GM23248 (cell line): Measurements from ENCODE around the gene TMEM255B.

Experiments
- EZH2 ChIP-seq: fragments of 200-600 bp; sonication (generic); IDR thresholded peaks from 2 replicates; pipeline ENCODE4 v1.6.1; 2018; ENCODE audit warnings: antibody characterized with exemption, mild to moderate bottlenecking; ENCODE audit not compliant: insufficient read depth, poor library complexity, severe bottlenecking
- EZH2phosphoT487 ChIP-seq: fragments of 200-600 bp; sonication (generic); IDR thresholded peaks from 2 replicates; pipeline ENCODE4 v1.6.1; 2018; ENCODE audit warnings: antibody characterized with exemption, moderate library complexity, mild to moderate bottlenecking, low read depth; ENCODE audit not compliant: insufficient read depth

DNA sequence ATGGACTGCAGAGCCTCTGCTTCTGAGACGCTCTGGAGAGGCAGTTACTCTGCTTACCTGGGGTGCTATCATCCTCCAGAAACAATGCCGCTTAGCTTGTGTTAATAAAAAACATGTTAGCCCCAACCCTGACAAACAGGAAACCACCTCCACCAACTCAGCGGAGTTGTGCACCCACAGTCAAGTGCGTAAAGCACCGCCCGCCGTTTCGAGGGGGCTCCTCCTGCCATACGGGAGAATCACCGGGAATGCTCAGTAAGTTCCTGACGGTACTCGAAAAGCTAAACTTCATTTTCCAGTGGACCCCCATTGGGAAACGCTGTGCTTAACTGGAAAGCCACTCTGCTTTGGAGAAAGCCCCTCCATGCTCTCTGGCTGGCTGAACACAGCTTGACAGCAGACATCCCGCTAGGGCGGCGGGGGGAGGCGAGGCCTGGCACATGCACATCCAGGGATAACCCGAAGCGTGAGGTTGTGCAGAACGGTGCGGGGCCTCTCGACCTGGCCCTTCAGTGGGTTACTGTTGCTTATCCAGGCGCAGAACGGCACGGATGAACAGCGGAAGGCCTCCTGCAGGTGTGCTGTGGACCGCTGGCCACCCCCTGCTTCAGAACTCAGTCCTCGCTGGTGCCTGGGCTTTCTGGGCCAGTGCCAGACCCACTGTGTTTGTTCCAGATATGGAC lies 87.8 kb downstream of the TMEM255B start:
- no peak for TF ChIP-seq EZH2
- no peak for TF ChIP-seq EZH2phosphoT487
